H1 (cell line): ENCODE data around the gene ARHGAP42. TPM values are rescaled to one million over a fixed set of nuclear protein-coding genes. Genes with fewer than 3 reads are reported as not detected.

Experiments used
- CTCF ChIA-PET: fragments of 300-600 bp; sonication (Branson Sonifier 250); formaldehyde crosslinking; loops from one replicate; lab custom pipeline; 2021; ENCODE audit not compliant: partially characterized antibody; lab: Charles Lee
- POLR2A ChIA-PET: fragments of 300-600 bp; sonication (Branson Sonifier 250); formaldehyde crosslinking; loops from one replicate; lab custom pipeline; 2021; ENCODE audit warnings: inconsistent platforms; ENCODE audit not compliant: partially characterized antibody; lab: Charles Lee
- DNase-seq, 2 experiments: peaks; one replicate each; pipeline versions ENCODE4 v3.0.0 to v3.0.0-alpha.2; 2010 to 2022; ENCODE audit warnings: low spot score in 2 of 2, low read depth in 1 of 2, mixed read lengths in 1 of 2
- FAIRE-seq: peaks from 2 replicates; lab custom pipeline; 2011; peaks lifted over from hg19 to GRCh38; lab: Jason Lieb, UNC
- H2AFZ ChIP-seq: 2 replicates; pipeline ENCODE4 v1.8.1; 2012; ENCODE audit warnings: low read length, inconsistent platforms
- H2AK5ac ChIP-seq: 2 replicates; pipeline ENCODE4 v1.6.1; 2013; ENCODE audit warnings: low read depth, low read length
- H2BK120ac ChIP-seq: replicated peaks from 2 replicates; pipeline ENCODE3; 2013; ENCODE audit warnings: low read depth, low read length, inconsistent platforms
- H2BK12ac ChIP-seq: 2 replicates; pipeline ENCODE4 v1.6.1; 2013; ENCODE audit warnings: low read depth, low read length
- H2BK15ac ChIP-seq: 2 replicates; pipeline ENCODE4 v1.6.1; 2013; ENCODE audit warnings: low read length
- H2BK20ac ChIP-seq: 2 replicates; pipeline ENCODE4 v1.6.1; 2013; ENCODE audit warnings: low read length
- H2BK5ac ChIP-seq: 2 replicates; pipeline ENCODE4 v1.6.1; 2013; ENCODE audit warnings: low read depth, low read length
- H3K14ac ChIP-seq: 2 replicates; pipeline ENCODE4 v1.6.1; 2013; ENCODE audit warnings: inconsistent platforms; ENCODE audit not compliant: insufficient read length
- H3K18ac ChIP-seq: 2 replicates; pipeline ENCODE4 v1.6.1; 2013; ENCODE audit warnings: low read length; ENCODE audit errors: extremely low read depth
- H3K23ac ChIP-seq: 2 replicates; pipeline ENCODE4 v1.6.1; 2013; ENCODE audit warnings: inconsistent platforms; ENCODE audit not compliant: insufficient read length
- H3K23me2 ChIP-seq: 2 replicates; pipeline ENCODE4 v1.6.1; 2013; ENCODE audit warnings: low read depth, low read length
- H3K27ac ChIP-seq: 2 replicates; pipeline ENCODE4 v1.6.1; 2011; ENCODE audit warnings: low read depth, low read length, inconsistent platforms
- H3K27me3 ChIP-seq, 4 experiments: replicated peaks in 1 of 4; 1 replicate in 1 of 4; 2 replicates in 3 of 4; pipeline versions ENCODE4 v1.6.1 to v1.8.1; 2011 to 2013; ENCODE audit warnings: low read length in 3 of 4, mild to moderate bottlenecking in 3 of 4, inconsistent platforms in 2 of 4, mixed read lengths in 2 of 4, moderate library complexity in 1 of 4; ENCODE audit not compliant: control insufficient read depth in 3 of 4, insufficient read depth in 3 of 4; ENCODE audit errors: extremely low read depth in 1 of 4
- H3K36me3 ChIP-seq, 4 experiments: 2 replicates each; pipeline versions ENCODE4 v1.6.1 to v1.8.1; 2011 to 2013; ENCODE audit warnings: mild to moderate bottlenecking in 4 of 4, low read length in 3 of 4, moderate library complexity in 2 of 4, control low read depth in 1 of 4, inconsistent platforms in 1 of 4; ENCODE audit not compliant: insufficient read depth in 4 of 4, control insufficient read depth in 2 of 4
- H3K4ac ChIP-seq: replicated peaks from 2 replicates; pipeline ENCODE3; 2013; ENCODE audit warnings: low read length, low read depth, mixed read lengths, inconsistent platforms; ENCODE audit not compliant: insufficient read length
- H3K4me1 ChIP-seq, 4 experiments: replicated peaks in 1 of 4; 1 replicate in 1 of 4; 2 replicates in 3 of 4; pipeline versions ENCODE4 v1.6.1 to v1.8.1; 2011 to 2013; ENCODE audit warnings: low read length in 3 of 4, inconsistent platforms in 2 of 4, mixed read lengths in 1 of 4; ENCODE audit not compliant: insufficient read depth in 4 of 4, control insufficient read depth in 3 of 4
- H3K4me2 ChIP-seq, 2 experiments: 2 replicates each; pipeline versions ENCODE4 v1.6.1 to v1.8.1; 2011 to 2013; ENCODE audit warnings: low read depth in 2 of 2, low read length in 2 of 2, control low read depth in 1 of 2, inconsistent platforms in 1 of 2, mild to moderate bottlenecking in 1 of 2; ENCODE audit not compliant: insufficient read depth in 1 of 2
- H3K4me3 ChIP-seq, 4 experiments: fragments of 200-600, 300-600 bp in 1 of 4; sonication (generic), shearing (Covaris generic), sonication (Bioruptor Twin) in 1 of 4; 2 replicates each; pipeline versions ENCODE4 v1.5.1 to v1.8.1; 2011 to 2016; ENCODE audit warnings: low read length in 4 of 4, low read depth in 3 of 4, control low read depth in 2 of 4, inconsistent platforms in 2 of 4, mild to moderate bottlenecking in 2 of 4, mixed read lengths in 1 of 4, moderate library complexity in 1 of 4; ENCODE audit not compliant: insufficient read depth in 2 of 4; ENCODE audit errors: extremely low read depth in 1 of 4
- H3K56ac ChIP-seq: replicated peaks from 2 replicates; pipeline ENCODE3; 2013; ENCODE audit warnings: low read depth, mild to moderate bottlenecking, mixed read lengths, low read length, inconsistent platforms; ENCODE audit not compliant: insufficient read length
- H3K79me1 ChIP-seq: 2 replicates; pipeline ENCODE4 v1.6.1; 2013; ENCODE audit warnings: low read depth, low read length, control low read depth
- H3K79me2 ChIP-seq, 2 experiments: 2 replicates each; pipeline versions ENCODE4 v1.6.1 to v1.8.1; 2012 to 2013; ENCODE audit warnings: low read length in 2 of 2, mild to moderate bottlenecking in 2 of 2, inconsistent platforms in 1 of 2; ENCODE audit not compliant: insufficient read depth in 2 of 2, control insufficient read depth in 1 of 2
- H3K9ac ChIP-seq, 4 experiments: replicated peaks in 1 of 4; 1 replicate in 1 of 4; 2 replicates in 3 of 4; pipeline versions ENCODE4 v1.6.1 to v1.8.1; 2011 to 2013; ENCODE audit warnings: low read depth in 3 of 4, low read length in 3 of 4, control low read depth in 2 of 4, mild to moderate bottlenecking in 2 of 4, moderate library complexity in 2 of 4, inconsistent platforms in 1 of 4; ENCODE audit errors: extremely low read depth in 1 of 4
- H3K9me3 ChIP-seq, 2 experiments: 2 replicates each; pipeline versions ENCODE4 v1.6.1 to v1.8.1; 2012 to 2013; ENCODE audit warnings: mild to moderate bottlenecking in 2 of 2, moderate library complexity in 2 of 2, control low read depth in 1 of 2, inconsistent platforms in 1 of 2, low read depth in 1 of 2, low read length in 1 of 2, mixed read lengths in 1 of 2; ENCODE audit not compliant: insufficient read depth in 2 of 2
- H4K20me1 ChIP-seq, 2 experiments: replicated peaks in 1 of 2; 2 replicates each; pipeline versions ENCODE3 to v1.8.1; 2011 to 2013; ENCODE audit warnings: inconsistent platforms in 2 of 2, low read length in 2 of 2, mild to moderate bottlenecking in 1 of 2; ENCODE audit not compliant: insufficient read depth in 2 of 2, control insufficient read depth in 1 of 2
- H4K5ac ChIP-seq: 2 replicates; pipeline ENCODE4 v1.6.1; 2013; ENCODE audit warnings: low read length, low read depth, mixed read lengths, inconsistent platforms; ENCODE audit not compliant: insufficient read length
- H4K8ac ChIP-seq: 2 replicates; pipeline ENCODE4 v1.8.0; 2013; ENCODE audit warnings: mild to moderate bottlenecking, moderate library complexity, low read length, inconsistent platforms; ENCODE audit not compliant: insufficient read depth; ENCODE audit errors: extremely low read depth
- H4K91ac ChIP-seq: replicated peaks from 2 replicates; pipeline ENCODE3; 2013; ENCODE audit warnings: low read length, mixed read lengths, inconsistent platforms; ENCODE audit not compliant: insufficient read length
- CBX8 ChIP-seq: fragments of 300-800, 300-1000 bp; sonication (generic); IDR thresholded peaks from 2 replicates; pipeline ENCODE4 v1.7.1; 2016; ENCODE audit warnings: low read depth, low read length, borderline replicate concordance
- JUND ChIP-seq: IDR thresholded peaks from 2 replicates; pipeline ENCODE4 v1.6.1; 2011; ENCODE audit warnings: mild to moderate bottlenecking, improper control_type of control experiment, low read length
- WGBS, 2 experiments: shearing (Covaris generic) in 1 of 2; methylation state at CpG; one replicate each; pipeline versions ENCODE4 v1.1.6 to v1.1.7; 2013 to 2015; ENCODE audit warnings: low lambda C conversion rate in 2 of 2, mixed read lengths in 2 of 2, inconsistent platforms in 1 of 2, low coverage in 1 of 2, missing lambda C conversion rate in 1 of 2; ENCODE audit not compliant: insufficient replicate concordance in 2 of 2, insufficient coverage in 1 of 2, insufficient read length in 1 of 2; ENCODE audit errors: extremely low coverage in 1 of 2, missing lambda C conversion rate in 1 of 2; 5-methylcytosine and 5-hydroxymethylcytosine counted together
- polyA plus RNA-seq, 7 experiments: library from polyadenylated mRNA; depleted of rRNA in 3 of 7; stranded (reverse) in 5 of 7; unstranded in 2 of 7; fragments of >200 nt in 5 of 7; fragments of 200-250 nt in 2 of 7; gene quantifications; 1 replicate in 5 of 7; 2 replicates in 1 of 7; 4 replicates in 1 of 7; pipeline versions ENCODE4 v1.2.1 to v1.2.3, GENCODE V29; 2011 to 2013; ENCODE audit warnings: missing spikeins in 2 of 7, mixed read lengths in 2 of 7
- total RNA-seq: library from RNA; stranded (reverse); fragmentation: NEBNext Ultra II Directional; extraction: Animal tissue kit (Norgen Biotek cat#: 25700); gene quantifications from 2 replicates; pipeline ENCODE4 v1.2.1, GENCODE V29; 2021

Gene ARHGAP42
- total and polyA plus RNA-seq, 2 of the 8 experiments (the other 6 are each of a cell fraction or from before 2014, with no cell fraction given), result 22.2 to 33.5 TPM

GRCh38 chr11:100910808-100911207, 223.7 kb downstream of the ARHGAP42 start:
- H3K79me1 ChIP-seq, result no peaks in the 10 kb centered on the region; the same call in 1 of the 2 replicates
- ChIA-PET POLR2A (no interaction called here), CTCF (no interaction called here)
- H3K23me2 ChIP-seq, result no peaks in the 10 kb centered on the region
- FAIRE-seq (no peak), DNase-seq (no peak)
- H3K4me2 ChIP-seq, result no peak overlapping the region
- H3K4me3 ChIP-seq, result no peak overlapping the region
- no peaks in the 10 kb centered on the region for H3K36me3 ChIP-seq
- H3K27ac ChIP-seq, result no peak overlapping the region
- no peak overlapping the region for H2BK5ac ChIP-seq
- H2BK20ac ChIP-seq, result no peak overlapping the region
- no peaks in the 10 kb centered on the region for H4K20me1 ChIP-seq
- no peaks in the 10 kb centered on the region for H3K4me1 ChIP-seq
- no peak overlapping the region for H3K18ac ChIP-seq
- H3K9ac ChIP-seq, result no peak overlapping the region
- no peak overlapping the region for H3K23ac ChIP-seq
- no peak overlapping the region for H4K8ac ChIP-seq
- no peaks in the 10 kb centered on the region for H3K79me2 ChIP-seq
- no peak overlapping the region for H2BK120ac ChIP-seq
- no peak overlapping the region for H3K14ac ChIP-seq
- H3K4ac ChIP-seq, result no peak overlapping the region
- H3K27me3 ChIP-seq, result no peaks in the 10 kb centered on the region
- H3K56ac ChIP-seq, result no peak overlapping the region
- no peak overlapping the region for H4K5ac ChIP-seq
- 95% methylated on average over 1 of the region's 1 CpG; no CpG with 5 or more reads in 1 of the 2 experiments for WGBS, 2 experiments
- no peak for TF ChIP-seq CBX8
- no peak for TF ChIP-seq JUND
- H2AFZ ChIP-seq, result no peak overlapping the region
- no peak overlapping the region for H2BK15ac ChIP-seq
- no peaks in the 10 kb centered on the region for H3K9me3 ChIP-seq
- no peak overlapping the region for H2BK12ac ChIP-seq
- H2AK5ac ChIP-seq, result no peak overlapping the region
- H4K91ac ChIP-seq, result no peak overlapping the region
